BJ (cell line): ENCODE measurements around the gene ESRRB. TPM values are rescaled to one million over a fixed set of nuclear protein-coding genes. Genes with fewer than 3 reads are reported as not detected.

Experiments
- CTCF ChIA-PET: fragments of 350-600 bp; formaldehyde crosslinking; extraction: SDS; loops from one replicate; lab custom pipeline; 2021; ENCODE audit warnings: antibody characterized with exemption, inconsistent platforms; lab: Yijun Ruan, JAX
- POLR2A ChIA-PET: fragments of 300-600 bp; sonication (Branson Sonifier 250); formaldehyde crosslinking; extraction: SDS; loops from one replicate; lab custom pipeline; 2021; ENCODE audit warnings: antibody characterized with exemption; lab: Charles Lee
- DNase-seq: peaks from one replicate; pipeline ENCODE4 v3.0.0-alpha.2; 2011; ENCODE audit warnings: low read depth
- H3K27me3 ChIP-seq: 2 replicates; pipeline ENCODE4 v1.6.0; 2011; ENCODE audit warnings: low read length; ENCODE audit not compliant: control insufficient read depth, insufficient read depth
- H3K36me3 ChIP-seq: 2 replicates; pipeline ENCODE4 v1.5.1; 2011; ENCODE audit warnings: low read length; ENCODE audit not compliant: control insufficient read depth, insufficient read depth
- H3K4me3 ChIP-seq: 2 replicates; pipeline ENCODE4 v1.5.1; 2011; ENCODE audit warnings: low read depth, mild to moderate bottlenecking, control low read depth, low read length
- polyA plus RNA-seq: library from polyadenylated mRNA; depleted of rRNA; stranded (reverse); fragments of >200 nt; gene quantifications from 2 replicates; pipeline ENCODE4 v1.2.3, GENCODE V29; 2011
- TF ChIP-seq, protein P1 (sequence below): IDR thresholded peaks from 2 replicates; pipeline ENCODE4 v1.5.1; 2011; ENCODE audit warnings: low read depth, mild to moderate bottlenecking, control low read depth, inconsistent platforms, low read length, moderate library complexity; ENCODE audit not compliant: insufficient read depth

ESRRB gene
- polyA plus RNA-seq, 1 experiment, result not detected

DNA sequence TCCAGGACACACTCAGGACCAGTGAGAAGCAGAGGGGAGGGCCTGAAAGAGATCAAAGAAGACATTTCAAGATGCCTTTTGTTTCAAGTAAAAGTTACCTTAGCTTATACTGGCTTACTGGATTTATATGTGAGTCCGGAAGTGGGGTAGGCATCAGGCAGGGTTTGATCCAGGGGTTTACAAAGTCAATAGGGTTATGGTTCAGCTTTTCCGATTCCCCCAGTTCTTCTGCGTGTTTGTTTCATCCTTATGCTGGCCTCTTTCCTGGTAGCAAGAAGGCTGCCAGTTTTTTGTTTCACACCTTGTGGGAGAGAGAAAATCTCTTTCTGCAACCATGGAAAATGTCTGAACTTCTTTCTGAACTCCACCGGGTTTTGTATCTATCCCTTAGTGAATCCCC is 126.3 kb downstream of the ESRRB start:
- ChIA-PET CTCF (interaction anchor here (1.2 kb wide), 1 partner anchor 10 kb away, joined by 3 read pairs; no protein-coding TSS in a partner anchor), POLR2A (no interaction called here)
- DNase-seq, result no peak
- H3K36me3 ChIP-seq, result no peaks in the 10 kb centered on the region
- TF ChIP-seq, protein P1, sequence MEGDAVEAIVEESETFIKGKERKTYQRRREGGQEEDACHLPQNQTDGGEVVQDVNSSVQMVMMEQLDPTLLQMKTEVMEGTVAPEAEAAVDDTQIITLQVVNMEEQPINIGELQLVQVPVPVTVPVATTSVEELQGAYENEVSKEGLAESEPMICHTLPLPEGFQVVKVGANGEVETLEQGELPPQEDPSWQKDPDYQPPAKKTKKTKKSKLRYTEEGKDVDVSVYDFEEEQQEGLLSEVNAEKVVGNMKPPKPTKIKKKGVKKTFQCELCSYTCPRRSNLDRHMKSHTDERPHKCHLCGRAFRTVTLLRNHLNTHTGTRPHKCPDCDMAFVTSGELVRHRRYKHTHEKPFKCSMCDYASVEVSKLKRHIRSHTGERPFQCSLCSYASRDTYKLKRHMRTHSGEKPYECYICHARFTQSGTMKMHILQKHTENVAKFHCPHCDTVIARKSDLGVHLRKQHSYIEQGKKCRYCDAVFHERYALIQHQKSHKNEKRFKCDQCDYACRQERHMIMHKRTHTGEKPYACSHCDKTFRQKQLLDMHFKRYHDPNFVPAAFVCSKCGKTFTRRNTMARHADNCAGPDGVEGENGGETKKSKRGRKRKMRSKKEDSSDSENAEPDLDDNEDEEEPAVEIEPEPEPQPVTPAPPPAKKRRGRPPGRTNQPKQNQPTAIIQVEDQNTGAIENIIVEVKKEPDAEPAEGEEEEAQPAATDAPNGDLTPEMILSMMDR, result no peak
- no peaks in the 10 kb centered on the region for H3K27me3 ChIP-seq
- H3K4me3 ChIP-seq, result no peak overlapping the region

DNA sequence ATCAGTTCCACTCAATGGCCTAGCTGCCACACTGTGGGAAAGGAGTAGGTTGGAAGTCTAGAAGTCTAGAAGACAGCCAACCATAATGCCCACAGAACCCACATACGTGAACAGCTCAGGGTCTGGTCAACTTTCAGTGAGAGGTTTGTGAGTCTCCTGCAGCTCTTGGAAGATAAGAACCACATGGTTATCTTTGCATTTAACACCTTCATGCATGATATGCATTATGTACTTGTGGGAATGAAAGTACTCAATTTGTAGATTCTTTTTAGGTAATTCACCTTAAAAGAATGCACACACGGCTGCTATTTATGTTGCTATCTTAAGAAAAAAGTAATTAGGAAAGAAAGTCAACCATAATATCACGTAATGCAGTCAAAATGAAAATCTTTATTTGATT is 126.7 kb downstream of the ESRRB start:
- Histone ChIP-seq H3K4me3 (no peak overlapping the region), H3K36me3 (no peaks in the 10 kb centered on the region), H3K27me3 (no peaks in the 10 kb centered on the region)
- CTCF ChIA-PET, result interaction anchor here (1.2 kb wide), 1 partner anchor 10 kb away, joined by 3 read pairs; no protein-coding TSS in a partner anchor
- no peak for DNase-seq
- TF ChIP-seq, protein P1, result no peak
- POLR2A ChIA-PET, result no interaction called here

DNA sequence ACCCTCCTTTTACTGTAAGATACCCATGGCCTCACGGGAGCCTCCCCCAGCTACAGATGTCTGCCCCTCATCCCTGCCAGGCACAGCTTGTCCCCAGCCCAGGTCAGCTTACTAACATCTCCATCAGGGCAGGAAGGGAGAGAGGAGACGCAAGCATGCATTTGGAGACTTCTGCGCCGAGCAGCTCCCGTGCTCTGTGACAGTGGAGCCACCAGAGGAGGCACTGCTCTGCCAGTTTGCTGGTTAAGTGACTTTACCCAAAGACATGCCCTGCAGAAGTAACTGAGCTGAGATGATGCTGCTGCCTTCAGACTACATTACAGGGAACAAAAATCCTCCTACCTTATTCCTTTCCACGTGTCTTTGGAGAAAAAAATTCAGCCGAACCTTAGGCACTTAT is 133.4 kb downstream of the ESRRB start:
- POLR2A ChIA-PET, result no interaction called here

DNA sequence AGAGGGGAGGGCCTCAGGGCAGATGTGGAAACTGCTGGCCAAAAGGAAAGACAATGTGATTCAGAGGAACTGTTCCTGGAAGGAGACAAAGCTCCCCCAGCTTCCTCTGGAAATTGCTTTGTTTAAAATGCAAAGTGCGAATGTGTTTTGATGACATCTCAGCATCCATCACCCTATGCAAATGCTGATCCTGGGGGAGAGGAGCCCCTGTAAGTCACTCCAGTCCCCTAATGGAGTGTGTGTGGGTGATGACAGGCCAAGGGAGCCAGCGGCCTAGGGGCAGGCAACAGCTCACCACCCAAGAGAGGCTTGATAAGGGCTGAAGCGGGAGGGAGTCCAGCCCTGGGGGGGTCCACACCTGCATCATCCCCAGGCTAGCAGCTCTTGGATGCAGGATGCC is 134.2 kb downstream of the ESRRB start:
- H3K36me3 ChIP-seq, result no peaks in the 10 kb centered on the region
- POLR2A ChIA-PET, result no interaction called here
- DNase-seq, result no peak
- H3K4me3 ChIP-seq, result no peak overlapping the region
- TF ChIP-seq, protein P1, result no peak
- H3K27me3 ChIP-seq, result no peaks in the 10 kb centered on the region
- CTCF ChIA-PET, result no interaction called here

More for the DNA sequence above, 133.4 kb downstream of the ESRRB start:
- Histone ChIP-seq H3K36me3 (no peaks in the 10 kb centered on the region), H3K4me3 (no peak overlapping the region), H3K27me3 (no peaks in the 10 kb centered on the region)
- TF ChIP-seq, protein P1, result no peak
- no peak for DNase-seq
- CTCF ChIA-PET, result no interaction called here

DNA sequence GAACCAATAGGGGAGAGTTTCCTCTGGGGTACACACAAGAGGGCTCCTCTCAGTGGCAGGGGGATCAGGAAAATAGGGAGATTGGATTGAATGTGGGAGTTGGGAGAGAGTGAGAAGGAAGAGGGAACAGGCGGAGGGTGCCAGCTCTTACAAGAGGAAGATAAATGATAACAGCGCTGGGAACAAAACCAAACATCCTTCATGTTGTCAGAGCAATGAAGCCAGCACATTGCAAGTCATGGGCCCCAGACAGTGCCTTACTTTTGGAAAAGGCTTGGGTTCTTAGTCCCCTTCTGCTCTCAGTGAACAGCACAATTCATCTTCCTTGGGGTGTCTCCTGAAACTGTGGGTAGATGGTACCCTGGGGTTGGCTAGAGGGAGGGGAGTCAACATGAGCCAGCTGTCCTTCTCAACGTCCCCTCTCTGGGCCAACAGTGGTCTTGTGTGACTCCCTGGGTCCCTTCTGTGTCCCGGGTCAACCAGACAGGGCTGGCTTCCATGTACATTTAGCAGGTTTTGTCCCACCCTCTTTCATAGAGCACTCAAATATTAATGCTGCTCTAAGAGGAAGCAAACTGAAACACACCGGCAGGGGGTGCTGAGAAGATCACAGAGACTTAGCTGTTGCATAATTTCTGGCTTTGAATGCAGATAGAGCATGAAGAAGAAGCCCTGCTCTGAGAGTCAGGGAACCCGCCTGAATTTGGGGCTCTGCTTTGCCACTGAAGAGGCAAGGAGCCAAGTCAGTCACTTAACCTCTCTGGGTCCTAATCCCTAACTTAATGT is 138.5 kb downstream of the ESRRB start:
- no peak for DNase-seq
- TF ChIP-seq, protein P1, result no peak
- POLR2A ChIA-PET, result no interaction called here
- Histone ChIP-seq H3K4me3 (no peak overlapping the region), H3K36me3 (no peaks in the 10 kb centered on the region), H3K27me3 (peaks cover 2% of the 10 kb centered on the region; the same call in 1 of the 2 replicates)
- CTCF ChIA-PET, result no interaction called here
